Activated naive CD4-positive, alpha-beta T cell treated with anti-CD3 and anti-CD28 coated beads, Interleukin-2, amount 50 U/mL, for 72 hours (primary cell): ENCODE data around the gene BCKDHA. TPM values are rescaled to one million over a fixed set of nuclear protein-coding genes. Genes with fewer than 3 reads are reported as not detected.
"Not testable (repeated sequence)": the region's sequence is repeated elsewhere in the genome, so short reads cannot be mapped to it uniquely, and the experiment has no call there.

Source experiments
- ATAC-seq, 2 donors: fragments of 150-1000 bp; cut with Tn5 transposase; 2 replicates each; pipeline ENCODE4 v1.10.0; 2021; ENCODE audit warnings: mild to moderate bottlenecking in 2 of 2, moderate library complexity in 2 of 2
- DNase-seq, 2 donors: peaks; one replicate each; pipeline ENCODE4 v3.0.0; 2021 to 2022; ENCODE audit warnings: low spot score in 2 of 2
- H3K27ac Mint-ChIP-seq, 2 donors: one replicate each; pipeline ENCODE4 v1.8.0; 2022; ENCODE audit warnings: mild to moderate bottlenecking in 2 of 2, mixed read lengths in 2 of 2
- H3K36me3 Mint-ChIP-seq, 2 donors: one replicate each; pipeline ENCODE4 v1.8.0; 2022; ENCODE audit warnings: mixed read lengths in 2 of 2
- H3K9me3 Mint-ChIP-seq, 2 donors: one replicate each; pipeline ENCODE4 v1.8.0; 2022; ENCODE audit warnings: mixed read lengths in 2 of 2
- total RNA-seq, 2 donors: library from RNA; stranded (reverse); gene quantifications; one replicate each; pipeline ENCODE4 v1.2.3, GENCODE V29; 2022

BCKDHA gene
- total RNA-seq, 2 donors from 2014 or later = 19.8 to 27.2 TPM

- ATAC-seq = no peak
Measured at GRCh38 chr19:41391618-41392017, 6.0 kb upstream of the BCKDHA start.

GRCh38 chr19:41392775-41393174, 4.8 kb upstream of the BCKDHA start:
- Mint-ChIP-seq H3K27ac (no peak overlapping the region), H3K36me3 (peaks cover 4 to 14% of the 10 kb centered on the region in 2 donors), H3K9me3 (no peaks in the 10 kb centered on the region)
- ATAC-seq (no peak), DNase-seq (no peak)

More at GRCh38 chr19:41391618-41392017, 6.0 kb upstream of the BCKDHA start:
- Mint-ChIP-seq H3K36me3 (peaks cover 0 to 7% of the 10 kb centered on the region in 2 donors), H3K9me3 (no peaks in the 10 kb centered on the region), H3K27ac (peak overlapping the region in 1 of 2 donors; percentile 30)
- no peak for DNase-seq

- Mint-ChIP-seq H3K9me3 (no peaks in the 10 kb centered on the region), H3K27ac (peak overlapping the region; percentile 87 to 100), H3K36me3 (peaks cover 9 to 20% of the 10 kb centered on the region in 2 donors)
- DNase-seq (no peak), ATAC-seq (no peak)
Measured at GRCh38 chr19:41395355-41395754, 2.3 kb upstream of the BCKDHA start.

GRCh38 chr19:41398050-41398418, 416 bp downstream of the BCKDHA start:
- H3K36me3 Mint-ChIP-seq = peaks cover 9 to 20% of the 10 kb centered on the region in 2 donors
- no peak for DNase-seq
- peak overlapping the region; percentile 100 for H3K27ac Mint-ChIP-seq
- ATAC-seq = no peak
- H3K9me3 Mint-ChIP-seq = no peaks in the 10 kb centered on the region

- H3K27ac Mint-ChIP-seq = peak overlapping the region; percentile 5 to 100
- ATAC-seq = no peak
Measured at GRCh38 chr19:41398598-41398997, 980 bp downstream of the BCKDHA start.

GRCh38 chr19:41399091-41399490, 1.5 kb downstream of the BCKDHA start:
- Mint-ChIP-seq H3K36me3 (peaks cover 9 to 20% of the 10 kb centered on the region in 2 donors), H3K27ac (peak overlapping the region; percentile 16 to 100), H3K9me3 (no peaks in the 10 kb centered on the region)
- ATAC-seq (no peak), DNase-seq (no peak)

More at GRCh38 chr19:41398598-41398997, 980 bp downstream of the BCKDHA start:
- Mint-ChIP-seq H3K36me3 (peaks cover 9 to 20% of the 10 kb centered on the region in 2 donors), H3K9me3 (no peaks in the 10 kb centered on the region)
- no peak for DNase-seq

GRCh38 chr19:41399525-41399924, 1.9 kb downstream of the BCKDHA start:
- Mint-ChIP-seq H3K9me3 (no peaks in the 10 kb centered on the region), H3K27ac (peak overlapping the region in 1 of 2 donors; percentile 57), H3K36me3 (peaks cover 9 to 20% of the 10 kb centered on the region in 2 donors)
- no peak for ATAC-seq
- no peak for DNase-seq

- Mint-ChIP-seq H3K36me3 (peaks cover 9 to 13% of the 10 kb centered on the region in 2 donors), H3K9me3 (no peaks in the 10 kb centered on the region), H3K27ac (no peak overlapping the region)
- ATAC-seq = no peak
- DNase-seq = no peak
Measured at GRCh38 chr19:41401483-41401882, 3.9 kb downstream of the BCKDHA start.

GRCh38 chr19:41402010-41402409, 4.4 kb downstream of the BCKDHA start:
- H3K9me3 Mint-ChIP-seq = no peaks in the 10 kb centered on the region
- H3K36me3 Mint-ChIP-seq = peaks cover 9 to 11% of the 10 kb centered on the region in 2 donors
- no peak overlapping the region for H3K27ac Mint-ChIP-seq
- ATAC-seq (no peak), DNase-seq (no peak)

- peak overlapping the region in 1 of 2 donors; percentile 55 for H3K27ac Mint-ChIP-seq
- ATAC-seq = no peak
- DNase-seq = no peak
- H3K36me3 Mint-ChIP-seq = no peaks in the 10 kb centered on the region
- H3K9me3 Mint-ChIP-seq = no peaks in the 10 kb centered on the region
Measured at GRCh38 chr19:41403181-41403970, 5.8 kb downstream of the BCKDHA start.

- Mint-ChIP-seq H3K27ac (no peak overlapping the region), H3K36me3 (no peaks in the 10 kb centered on the region), H3K9me3 (no peaks in the 10 kb centered on the region)
- no peak for ATAC-seq
- DNase-seq = no peak
Measured at GRCh38 chr19:41405776-41406175, 8.2 kb downstream of the BCKDHA start.

- DNase-seq = no peak
- no peak for ATAC-seq
- H3K9me3 Mint-ChIP-seq = no peaks in the 10 kb centered on the region
- no peaks in the 10 kb centered on the region for H3K36me3 Mint-ChIP-seq
- no peak overlapping the region for H3K27ac Mint-ChIP-seq
Measured at GRCh38 chr19:41407271-41407670, 9.7 kb downstream of the BCKDHA start.

GRCh38 chr19:41408256-41408655, 10.6 kb downstream of the BCKDHA start:
- H3K27ac Mint-ChIP-seq = no peak overlapping the region
- ATAC-seq = no peak
- no peaks in the 10 kb centered on the region for H3K9me3 Mint-ChIP-seq
- no peak for DNase-seq
- H3K36me3 Mint-ChIP-seq = no peaks in the 10 kb centered on the region

- H3K36me3 Mint-ChIP-seq, ATAC-seq, DNase-seq, H3K9me3 Mint-ChIP-seq: not testable (repeated sequence)
- H3K27ac Mint-ChIP-seq = peak overlapping the region in 1 of 2 donors; percentile 76
Measured at GRCh38 chr19:41408846-41409245, 11.2 kb downstream of the BCKDHA start.

- DNase-seq (no peak), ATAC-seq (no peak)
- Mint-ChIP-seq H3K27ac (peak overlapping the region in 1 of 2 donors; percentile 76), H3K36me3 (peaks cover 1 to 7% of the 10 kb centered on the region in 2 donors), H3K9me3 (no peaks in the 10 kb centered on the region)
Measured at GRCh38 chr19:41409288-41409687, 11.7 kb downstream of the BCKDHA start.

- Mint-ChIP-seq H3K27ac (peak overlapping the region in 1 of 2 donors; percentile 84), H3K36me3 (peaks cover 4 to 8% of the 10 kb centered on the region in 2 donors), H3K9me3 (no peaks in the 10 kb centered on the region)
- no peak for ATAC-seq
- no peak for DNase-seq
Measured at GRCh38 chr19:41410336-41411054, 12.9 kb downstream of the BCKDHA start.
